ENCODE results near the gene PPP2R5E.

The PPP2R5E gene

DNA sequence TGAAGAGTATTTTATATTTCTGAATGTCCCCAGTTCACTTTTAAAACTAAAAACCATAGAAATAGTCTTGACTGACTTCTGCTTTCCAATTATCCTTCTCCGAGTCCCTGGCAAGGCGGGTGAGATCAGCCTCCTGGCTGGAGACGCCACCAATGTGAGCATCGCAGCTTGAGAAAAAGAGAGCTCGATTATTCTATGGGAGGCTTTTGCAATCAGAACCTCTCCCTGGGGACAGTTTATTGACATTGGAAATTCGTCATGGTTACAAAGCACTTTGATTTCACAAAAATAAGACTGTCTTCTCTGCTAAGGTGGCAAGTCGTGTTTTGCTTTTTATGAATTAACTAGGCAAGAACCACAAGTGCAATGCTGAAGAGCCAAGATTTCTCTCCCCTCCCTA lies 200.8 kb downstream of the PPP2R5E start:
- TF ChIP-seq TCF4 (CRISPR knock-in tag; IDR thresholded peaks at IDR 0.05; ENCODE audit: borderline replicate concordance) (no peak), ZFP30 (CRISPR knock-in tag; IDR thresholded peaks at IDR 0.05) (no peak), ZNF8 (CRISPR knock-in tag; IDR thresholded peaks at IDR 0.05) (no peak), SNAI2 (CRISPR knock-in tag; IDR thresholded peaks at IDR 0.05) (no peak), ZFP3 (CRISPR knock-in tag; IDR thresholded peaks at IDR 0.05) (no peak), ZNF565 (CRISPR knock-in tag; conservative IDR thresholded peaks at IDR 0.05; ENCODE audit: low read depth) (no peak)
- TF ChIP-seq, protein P1, sequence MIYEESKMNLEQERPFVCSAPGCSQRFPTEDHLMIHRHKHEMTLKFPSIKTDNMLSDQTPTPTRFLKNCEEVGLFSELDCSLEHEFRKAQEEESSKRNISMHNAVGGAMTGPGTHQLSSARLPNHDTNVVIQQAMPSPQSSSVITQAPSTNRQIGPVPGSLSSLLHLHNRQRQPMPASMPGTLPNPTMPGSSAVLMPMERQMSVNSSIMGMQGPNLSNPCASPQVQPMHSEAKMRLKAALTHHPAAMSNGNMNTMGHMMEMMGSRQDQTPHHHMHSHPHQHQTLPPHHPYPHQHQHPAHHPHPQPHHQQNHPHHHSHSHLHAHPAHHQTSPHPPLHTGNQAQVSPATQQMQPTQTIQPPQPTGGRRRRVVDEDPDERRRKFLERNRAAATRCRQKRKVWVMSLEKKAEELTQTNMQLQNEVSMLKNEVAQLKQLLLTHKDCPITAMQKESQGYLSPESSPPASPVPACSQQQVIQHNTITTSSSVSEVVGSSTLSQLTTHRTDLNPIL (CRISPR knock-in tag; IDR thresholded peaks at IDR 0.05; ENCODE audit: low read depth) = no peak
- TF ChIP-seq, protein P2, sequence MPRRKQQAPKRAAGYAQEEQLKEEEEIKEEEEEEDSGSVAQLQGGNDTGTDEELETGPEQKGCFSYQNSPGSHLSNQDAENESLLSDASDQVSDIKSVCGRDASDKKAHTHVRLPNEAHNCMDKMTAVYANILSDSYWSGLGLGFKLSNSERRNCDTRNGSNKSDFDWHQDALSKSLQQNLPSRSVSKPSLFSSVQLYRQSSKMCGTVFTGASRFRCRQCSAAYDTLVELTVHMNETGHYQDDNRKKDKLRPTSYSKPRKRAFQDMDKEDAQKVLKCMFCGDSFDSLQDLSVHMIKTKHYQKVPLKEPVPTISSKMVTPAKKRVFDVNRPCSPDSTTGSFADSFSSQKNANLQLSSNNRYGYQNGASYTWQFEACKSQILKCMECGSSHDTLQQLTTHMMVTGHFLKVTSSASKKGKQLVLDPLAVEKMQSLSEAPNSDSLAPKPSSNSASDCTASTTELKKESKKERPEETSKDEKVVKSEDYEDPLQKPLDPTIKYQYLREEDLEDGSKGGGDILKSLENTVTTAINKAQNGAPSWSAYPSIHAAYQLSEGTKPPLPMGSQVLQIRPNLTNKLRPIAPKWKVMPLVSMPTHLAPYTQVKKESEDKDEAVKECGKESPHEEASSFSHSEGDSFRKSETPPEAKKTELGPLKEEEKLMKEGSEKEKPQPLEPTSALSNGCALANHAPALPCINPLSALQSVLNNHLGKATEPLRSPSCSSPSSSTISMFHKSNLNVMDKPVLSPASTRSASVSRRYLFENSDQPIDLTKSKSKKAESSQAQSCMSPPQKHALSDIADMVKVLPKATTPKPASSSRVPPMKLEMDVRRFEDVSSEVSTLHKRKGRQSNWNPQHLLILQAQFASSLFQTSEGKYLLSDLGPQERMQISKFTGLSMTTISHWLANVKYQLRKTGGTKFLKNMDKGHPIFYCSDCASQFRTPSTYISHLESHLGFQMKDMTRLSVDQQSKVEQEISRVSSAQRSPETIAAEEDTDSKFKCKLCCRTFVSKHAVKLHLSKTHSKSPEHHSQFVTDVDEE (CRISPR knock-in tag; IDR thresholded peaks at IDR 0.05) = no peak
- ATAC-seq = no peak

DNA sequence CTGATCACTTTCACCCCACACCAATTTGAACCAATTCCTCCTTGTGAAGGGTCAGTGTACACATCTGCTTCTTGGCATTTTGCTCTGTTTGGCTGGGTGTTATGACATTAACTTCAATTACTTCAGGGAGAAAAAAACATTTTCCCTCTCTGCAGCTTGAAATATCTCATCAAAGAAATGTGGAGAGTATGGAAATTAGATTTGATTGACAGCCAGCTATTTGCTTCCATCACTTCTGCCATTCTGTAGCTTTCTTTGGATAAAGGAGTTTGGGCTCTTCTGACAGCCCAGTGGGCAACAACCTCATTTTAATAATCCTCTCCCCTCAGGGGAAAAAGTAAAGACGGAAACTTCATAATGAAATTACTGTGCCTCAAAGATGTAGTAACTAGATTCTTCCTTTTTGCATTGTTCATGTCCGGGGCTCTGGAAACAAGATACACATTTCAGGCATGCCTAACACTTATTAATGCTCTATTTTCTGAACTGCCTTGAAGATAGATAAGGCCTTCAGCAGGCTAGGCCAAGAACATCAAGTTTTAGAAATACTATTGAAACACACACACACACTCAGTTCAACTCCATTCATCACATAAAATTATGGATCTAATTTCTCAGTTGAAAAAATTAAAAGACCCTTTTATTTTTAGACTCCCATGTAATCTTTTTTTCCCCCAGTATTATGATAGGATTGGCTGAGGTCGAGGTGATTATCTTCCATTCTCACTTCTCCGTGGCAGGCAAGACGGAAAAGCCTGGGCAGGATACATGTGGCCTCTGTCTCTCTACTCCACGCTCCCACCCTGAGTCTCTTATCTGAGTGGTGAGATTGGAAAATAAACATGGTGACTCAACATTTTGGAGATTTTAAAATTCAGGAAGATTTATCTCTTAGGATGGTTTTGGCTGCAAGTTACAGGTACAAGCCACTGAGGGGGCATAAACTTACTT lies 214.1 kb downstream of the PPP2R5E start:
- no peak for ATAC-seq
- TF ChIP-seq BACH2 (CRISPR knock-in tag; IDR thresholded peaks at IDR 0.05; ENCODE audit: borderline replicate concordance) (no peak), ARNTL (CRISPR knock-in tag; IDR thresholded peaks at IDR 0.05; ENCODE audit: borderline replicate concordance, low read depth) (no peak), ISL1 (CRISPR knock-in tag; IDR thresholded peaks at IDR 0.05) (no peak), SNAI2 (CRISPR knock-in tag; IDR thresholded peaks at IDR 0.05) (no peak), ZFP30 (CRISPR knock-in tag; IDR thresholded peaks at IDR 0.05) (no peak), RARB (CRISPR knock-in tag; IDR thresholded peaks at IDR 0.05) (no peak), ZNF8 (CRISPR knock-in tag; IDR thresholded peaks at IDR 0.05) (no peak), TCF4 (CRISPR knock-in tag; IDR thresholded peaks at IDR 0.05; ENCODE audit: borderline replicate concordance) (no peak), PPARA (CRISPR knock-in tag; IDR thresholded peaks at IDR 0.05; ENCODE audit: borderline replicate concordance) (no peak), GLIS3 (CRISPR knock-in tag; IDR thresholded peaks at IDR 0.05) (no peak), TOX (CRISPR knock-in tag; IDR thresholded peaks at IDR 0.05; ENCODE audit: borderline replicate concordance) (no peak), ESRRG (CRISPR knock-in tag; IDR thresholded peaks at IDR 0.05) (no peak), OSR1 (CRISPR knock-in tag; IDR thresholded peaks at IDR 0.05) (no peak), ZNF70 (CRISPR knock-in tag; IDR thresholded peaks at IDR 0.05) (no peak), ZFP3 (CRISPR knock-in tag; IDR thresholded peaks at IDR 0.05) (no peak)
- TF ChIP-seq, protein P3, sequence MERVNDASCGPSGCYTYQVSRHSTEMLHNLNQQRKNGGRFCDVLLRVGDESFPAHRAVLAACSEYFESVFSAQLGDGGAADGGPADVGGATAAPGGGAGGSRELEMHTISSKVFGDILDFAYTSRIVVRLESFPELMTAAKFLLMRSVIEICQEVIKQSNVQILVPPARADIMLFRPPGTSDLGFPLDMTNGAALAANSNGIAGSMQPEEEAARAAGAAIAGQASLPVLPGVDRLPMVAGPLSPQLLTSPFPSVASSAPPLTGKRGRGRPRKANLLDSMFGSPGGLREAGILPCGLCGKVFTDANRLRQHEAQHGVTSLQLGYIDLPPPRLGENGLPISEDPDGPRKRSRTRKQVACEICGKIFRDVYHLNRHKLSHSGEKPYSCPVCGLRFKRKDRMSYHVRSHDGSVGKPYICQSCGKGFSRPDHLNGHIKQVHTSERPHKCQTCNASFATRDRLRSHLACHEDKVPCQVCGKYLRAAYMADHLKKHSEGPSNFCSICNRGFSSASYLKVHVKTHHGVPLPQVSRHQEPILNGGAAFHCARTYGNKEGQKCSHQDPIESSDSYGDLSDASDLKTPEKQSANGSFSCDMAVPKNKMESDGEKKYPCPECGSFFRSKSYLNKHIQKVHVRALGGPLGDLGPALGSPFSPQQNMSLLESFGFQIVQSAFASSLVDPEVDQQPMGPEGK (CRISPR knock-in tag; IDR thresholded peaks at IDR 0.05; ENCODE audit: borderline replicate concordance) = no peak
- TF ChIP-seq, protein P4, sequence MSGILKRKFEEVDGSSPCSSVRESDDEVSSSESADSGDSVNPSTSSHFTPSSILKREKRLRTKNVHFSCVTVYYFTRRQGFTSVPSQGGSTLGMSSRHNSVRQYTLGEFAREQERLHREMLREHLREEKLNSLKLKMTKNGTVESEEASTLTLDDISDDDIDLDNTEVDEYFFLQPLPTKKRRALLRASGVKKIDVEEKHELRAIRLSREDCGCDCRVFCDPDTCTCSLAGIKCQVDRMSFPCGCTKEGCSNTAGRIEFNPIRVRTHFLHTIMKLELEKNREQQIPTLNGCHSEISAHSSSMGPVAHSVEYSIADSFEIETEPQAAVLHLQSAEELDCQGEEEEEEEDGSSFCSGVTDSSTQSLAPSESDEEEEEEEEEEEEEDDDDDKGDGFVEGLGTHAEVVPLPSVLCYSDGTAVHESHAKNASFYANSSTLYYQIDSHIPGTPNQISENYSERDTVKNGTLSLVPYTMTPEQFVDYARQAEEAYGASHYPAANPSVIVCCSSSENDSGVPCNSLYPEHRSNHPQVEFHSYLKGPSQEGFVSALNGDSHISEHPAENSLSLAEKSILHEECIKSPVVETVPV (CRISPR knock-in tag; IDR thresholded peaks at IDR 0.05) = no peak
- TF ChIP-seq, protein P2 (CRISPR knock-in tag; IDR thresholded peaks at IDR 0.05) = no peak
- TF ChIP-seq, protein P5, sequence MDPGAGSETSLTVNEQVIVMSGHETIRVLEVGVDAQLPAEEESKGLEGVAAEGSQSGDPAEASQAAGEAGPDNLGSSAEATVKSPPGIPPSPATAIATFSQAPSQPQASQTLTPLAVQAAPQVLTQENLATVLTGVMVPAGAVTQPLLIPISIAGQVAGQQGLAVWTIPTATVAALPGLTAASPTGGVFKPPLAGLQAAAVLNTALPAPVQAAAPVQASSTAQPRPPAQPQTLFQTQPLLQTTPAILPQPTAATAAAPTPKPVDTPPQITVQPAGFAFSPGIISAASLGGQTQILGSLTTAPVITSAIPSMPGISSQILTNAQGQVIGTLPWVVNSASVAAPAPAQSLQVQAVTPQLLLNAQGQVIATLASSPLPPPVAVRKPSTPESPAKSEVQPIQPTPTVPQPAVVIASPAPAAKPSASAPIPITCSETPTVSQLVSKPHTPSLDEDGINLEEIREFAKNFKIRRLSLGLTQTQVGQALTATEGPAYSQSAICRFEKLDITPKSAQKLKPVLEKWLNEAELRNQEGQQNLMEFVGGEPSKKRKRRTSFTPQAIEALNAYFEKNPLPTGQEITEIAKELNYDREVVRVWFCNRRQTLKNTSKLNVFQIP (CRISPR knock-in tag; IDR thresholded peaks at IDR 0.05; ENCODE audit: borderline replicate concordance, low read depth) = no peak
